Prostate gland (tissue), 2 donors: Measurements from ENCODE around the gene CLEC14A. TPM values are rescaled to one million over a fixed set of nuclear protein-coding genes. Genes with fewer than 3 reads are reported as not detected.

Experiments used
- DNase-seq: peaks from one replicate; pipeline ENCODE4 v3.0.0-alpha.2; 2019; ENCODE audit warnings: low spot score
- H3K27ac ChIP-seq, 2 donors: fragments of 200-600 bp; sonication (generic); 2 replicates each; pipeline ENCODE4 v1.5.1; 2017 to 2019
- H3K27me3 ChIP-seq: fragments of 200-600 bp; sonication (generic); replicated peaks from 2 replicates; pipeline ENCODE4 v1.5.1; 2019; ENCODE audit not compliant: insufficient read depth
- H3K36me3 ChIP-seq, 2 donors: fragments of 200-600 bp; sonication (generic); 1 replicate in 1 of 2; 2 replicates in 1 of 2; pipeline versions ENCODE4 v1.5.1 to v1.8.1; 2017 to 2019
- H3K4me1 ChIP-seq: fragments of 200-600 bp; sonication (generic); replicated peaks from 2 replicates; pipeline ENCODE4 v1.5.1; 2019
- H3K4me3 ChIP-seq, 2 donors: fragments of 200-600 bp; sonication (generic); 2 replicates each; pipeline ENCODE4 v1.5.1; 2017 to 2019
- H3K9me3 ChIP-seq: fragments of 200-600 bp; sonication (generic); 2 replicates; pipeline ENCODE4 v1.5.1; 2017
- CTCF ChIP-seq, 4 experiments: fragments of 200-600 bp in 2 of 4; fragments of 450-650 bp in 2 of 4; sonication (generic) in 2 of 4; IDR thresholded peaks; 1 replicate in 3 of 4; 2 replicates in 1 of 4; pipeline ENCODE4 v1.5.1; 2016 to 2019; ENCODE audit warnings: antibody characterized with exemption in 4 of 4, mild to moderate bottlenecking in 2 of 4, moderate library complexity in 2 of 4
- POLR2A ChIP-seq: fragments of 450-650 bp; IDR thresholded peaks from one replicate; pipeline ENCODE4 v1.6.1; 2016; ENCODE audit warnings: antibody characterized with exemption, mild to moderate bottlenecking
- POLR2AphosphoS5 ChIP-seq: sonication (generic); formaldehyde crosslinking; IDR thresholded peaks from one replicate; pipeline ENCODE4 v1.6.1; 2017; ENCODE audit warnings: antibody characterized with exemption
- WGBS: methylation state at CpG from one replicate; pipeline ENCODE4 v1.1.5; 2018; 5-methylcytosine and 5-hydroxymethylcytosine counted together
- intact Hi-C: fragments of 100-400 bp; cut with DNase I; formaldehyde crosslinking; loops from one replicate; pipeline ENCODE4 v1.14.2; 2022
- total RNA-seq, 2 donors: library from RNA; depleted of rRNA; stranded (reverse); fragments of >200 nt; gene quantifications; one replicate each; pipeline ENCODE4 v1.1.0, GENCODE V29; 2016

CLEC14A gene
- total RNA-seq, 2 donors from 2014 or later: 16.4 to 19.8 TPM

- peak within 1 kb of the TSS in 1 of 2 donors; percentile 24 for H3K4me3 ChIP-seq
- TF ChIP-seq CTCF (IDR thresholded peaks at IDR 0.05): no peak
- TF ChIP-seq POLR2AphosphoS5: no peak
- no peak for TF ChIP-seq POLR2A
- DNase-seq: no peak
- WGBS: 2% methylated on average over 49 of the region's 49 CpGs
- H3K9me3 ChIP-seq: no peaks in the 10 kb centered on the region
- no peaks in the 10 kb centered on the region for H3K36me3 ChIP-seq
- H3K27ac ChIP-seq: no peak within 1 kb of the TSS
- peaks cover 8% of the 10 kb centered on the region for H3K27me3 ChIP-seq
- H3K4me1 ChIP-seq: no peaks in the 10 kb centered on the region
- intact Hi-C loops: no loop called here
Observed at GRCh38 chr14:38207736-38208617, 47.9 kb downstream of the CLEC14A start, which contains the start of gene SSTR1. Gene SSTR1, plus strand, starts transcription at chr14:38207904. Its CDS starts 1,486 bp downstream, at chr14:38209390.

GRCh38 chr14:38207377-38207735 is 48.5 kb downstream of the CLEC14A start:
- no peaks in the 10 kb centered on the region for H3K9me3 ChIP-seq
- no peak overlapping the region for H3K4me3 ChIP-seq
- no peaks in the 10 kb centered on the region for H3K36me3 ChIP-seq
- no peak overlapping the region for H3K27ac ChIP-seq
- intact Hi-C loops: no loop called here
- peaks cover 8% of the 10 kb centered on the region for H3K27me3 ChIP-seq
- DNase-seq: no peak
- no peaks in the 10 kb centered on the region for H3K4me1 ChIP-seq
- WGBS: 29% methylated on average over 5 of the region's 5 CpGs
- no peak for TF ChIP-seq POLR2A
- no peak for TF ChIP-seq POLR2AphosphoS5
- no peak for TF ChIP-seq CTCF (IDR thresholded peaks at IDR 0.05)

GRCh38 chr14:38206689-38207376 is 49.1 kb downstream of the CLEC14A start:
- WGBS: 65% methylated on average over 2 of the region's 2 CpGs
- Histone ChIP-seq H3K36me3 (no peaks in the 10 kb centered on the region), H3K4me1 (no peaks in the 10 kb centered on the region), H3K27me3 (peaks cover 8% of the 10 kb centered on the region), H3K9me3 (no peaks in the 10 kb centered on the region), H3K4me3 (no peak overlapping the region), H3K27ac (no peak overlapping the region)
- DNase-seq: no peak
- TF ChIP-seq POLR2A: no peak
- no peak for TF ChIP-seq POLR2AphosphoS5
- no peak for TF ChIP-seq CTCF (IDR thresholded peaks at IDR 0.05)
- intact Hi-C loops: no loop called here

GRCh38 chr14:38205949-38206665 is 49.8 kb downstream of the CLEC14A start:
- Histone ChIP-seq H3K27me3 (peaks cover 5% of the 10 kb centered on the region), H3K27ac (no peak overlapping the region), H3K36me3 (no peaks in the 10 kb centered on the region), H3K9me3 (no peaks in the 10 kb centered on the region), H3K4me1 (no peaks in the 10 kb centered on the region), H3K4me3 (no peak overlapping the region)
- DNase-seq: no peak
- intact Hi-C loops: no loop called here
- no peak for TF ChIP-seq POLR2A
- TF ChIP-seq CTCF (IDR thresholded peaks at IDR 0.05): no peak
- no peak for TF ChIP-seq POLR2AphosphoS5
- WGBS: 93% methylated on average over 5 of the region's 5 CpGs
